ENCODE measurements around the gene SARM1.
"Not testable (repeated sequence)": the region's sequence is repeated elsewhere in the genome, so short reads cannot be mapped to it uniquely, and the experiment has no call there.

SARM1 gene

DNA sequence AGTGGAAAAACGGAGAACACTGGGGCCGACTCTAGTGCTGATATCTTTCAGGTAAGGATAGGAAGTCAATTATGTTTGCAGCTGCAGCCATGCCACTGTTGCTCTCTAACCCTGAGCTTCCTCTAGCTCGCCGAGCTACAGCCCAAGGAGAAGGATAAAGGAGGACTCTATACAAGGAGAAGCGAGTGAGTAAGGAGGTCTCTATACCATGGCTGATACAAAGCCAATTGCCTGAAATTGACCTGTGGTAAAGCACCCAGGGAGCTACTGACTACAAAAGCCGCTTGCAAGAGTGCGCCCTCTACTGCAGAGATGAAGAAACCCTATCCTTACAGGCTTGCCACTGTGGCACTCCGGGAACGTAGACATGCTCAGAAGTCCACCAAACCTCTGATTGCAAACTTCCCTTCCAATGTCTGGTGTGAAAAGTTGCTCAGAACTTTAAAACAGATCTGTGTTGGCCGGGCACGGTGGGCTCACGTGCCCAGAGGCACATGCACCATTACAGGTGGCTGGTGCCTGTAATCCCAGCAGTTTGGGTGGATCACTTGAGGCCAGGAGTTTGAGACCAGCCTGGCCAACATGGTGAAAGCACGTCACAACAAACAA is 45.3 kb downstream of the SARM1 start:
- intact Hi-C loops (cut with micrococcal nuclease): loop anchor here (5.0 kb wide), 1 partner anchor 35 kb away; no protein-coding TSS in a partner anchor
- Mint-ChIP-seq H3K27ac (no peak overlapping the region), H3K9me3 (no peaks in the 10 kb centered on the region), H3K4me1 (ENCODE audit: low read depth) (peaks cover 8% of the 10 kb centered on the region), H3K4me3 (no peak overlapping the region), H3K36me3 (ENCODE audit: low read depth) (no peaks in the 10 kb centered on the region), H3K27me3 (peaks cover 14% of the 10 kb centered on the region)

GRCh38 chr17:28421787-28422305 is 50.4 kb downstream of the SARM1 start:
- H3K27ac Mint-ChIP-seq: no peak overlapping the region
- intact Hi-C loops (cut with micrococcal nuclease): no loop called here

DNA sequence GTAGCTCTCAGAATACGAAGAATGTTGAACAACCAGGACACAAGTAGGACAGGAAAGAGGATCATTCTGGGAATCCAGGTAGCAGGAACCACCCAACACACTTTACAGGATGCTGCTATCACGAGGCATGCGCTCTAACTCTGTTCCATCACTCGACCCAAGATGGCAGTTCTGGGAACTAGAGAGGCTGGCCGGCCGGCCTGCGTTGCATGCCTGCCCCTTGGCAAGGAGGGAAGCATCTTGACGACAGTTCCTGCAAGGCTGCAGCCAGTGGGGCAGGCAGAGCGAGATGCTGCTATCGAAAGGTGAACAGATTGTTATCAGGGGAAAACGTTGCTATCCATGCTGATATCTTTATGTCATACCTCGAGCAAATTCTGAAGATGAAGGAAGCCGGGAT is 53.7 kb downstream of the SARM1 start:
- intact Hi-C loops (cut with micrococcal nuclease): no loop called here
- H3K4me3 Mint-ChIP-seq: no peak overlapping the region
- H3K27me3 Mint-ChIP-seq: peaks cover 3% of the 10 kb centered on the region
- no peaks in the 10 kb centered on the region for H3K36me3 Mint-ChIP-seq (ENCODE audit: low read depth)
- no peak overlapping the region for H3K27ac Mint-ChIP-seq
- H3K4me1 Mint-ChIP-seq (ENCODE audit: low read depth): no peaks in the 10 kb centered on the region
- H3K9me3 Mint-ChIP-seq: no peaks in the 10 kb centered on the region

More at GRCh38 chr17:28421787-28422305, 50.4 kb downstream of the SARM1 start:
- Mint-ChIP-seq H3K9me3 (no peaks in the 10 kb centered on the region), H3K4me3 (no peak overlapping the region), H3K36me3 (ENCODE audit: low read depth) (no peaks in the 10 kb centered on the region), H3K27me3 (peaks cover 4% of the 10 kb centered on the region), H3K4me1 (ENCODE audit: low read depth) (peaks cover 4% of the 10 kb centered on the region)

DNA sequence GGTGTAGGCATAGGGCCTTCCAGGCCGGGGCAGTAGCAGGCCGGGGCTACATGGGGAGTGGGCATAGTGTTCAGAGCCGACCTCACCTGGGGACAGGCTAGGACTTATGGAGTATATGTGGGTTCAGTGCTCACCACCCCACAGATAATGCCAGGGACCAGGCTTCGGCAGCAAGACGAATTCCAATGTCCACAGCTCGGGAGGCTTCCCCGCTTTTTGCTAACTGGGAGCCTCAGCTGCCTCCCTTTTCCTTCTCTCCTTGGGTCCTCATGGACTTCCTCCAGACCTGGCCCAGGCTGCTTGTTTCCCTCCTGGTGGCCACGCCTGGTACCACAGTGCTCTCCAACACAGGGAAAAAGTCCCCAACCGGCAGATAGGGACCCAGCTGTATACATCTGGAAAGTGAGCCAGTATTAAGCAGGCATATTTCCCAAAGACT is 54.6 kb downstream of the SARM1 start:
- Mint-ChIP-seq H3K27ac (no peak overlapping the region), H3K9me3 (no peaks in the 10 kb centered on the region), H3K4me3 (no peak overlapping the region), H3K36me3 (ENCODE audit: low read depth) (no peaks in the 10 kb centered on the region), H3K4me1 (ENCODE audit: low read depth) (no peaks in the 10 kb centered on the region), H3K27me3 (no peaks in the 10 kb centered on the region)
- intact Hi-C loops (cut with micrococcal nuclease): no loop called here

DNA sequence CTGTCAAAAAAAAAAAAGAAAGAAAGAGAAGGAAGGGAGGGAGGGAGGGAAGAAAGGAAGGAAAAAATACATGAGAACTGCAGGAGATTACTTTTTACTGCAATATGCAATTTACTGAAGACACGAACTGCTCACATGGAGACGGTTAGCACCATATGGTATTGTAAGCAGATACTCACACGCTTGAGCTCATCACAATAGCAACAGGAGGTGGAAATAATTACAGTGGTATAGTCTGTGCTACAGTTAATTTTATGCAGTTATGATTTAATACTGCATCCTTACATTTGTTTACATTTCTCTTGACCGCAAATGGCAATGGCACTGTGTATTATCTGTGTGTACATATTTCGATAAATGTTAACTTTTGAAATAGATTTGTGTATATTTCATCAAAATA is 55.9 kb downstream of the SARM1 start:
- no peak overlapping the region for H3K27ac Mint-ChIP-seq
- peaks cover 3% of the 10 kb centered on the region for H3K27me3 Mint-ChIP-seq

DNA sequence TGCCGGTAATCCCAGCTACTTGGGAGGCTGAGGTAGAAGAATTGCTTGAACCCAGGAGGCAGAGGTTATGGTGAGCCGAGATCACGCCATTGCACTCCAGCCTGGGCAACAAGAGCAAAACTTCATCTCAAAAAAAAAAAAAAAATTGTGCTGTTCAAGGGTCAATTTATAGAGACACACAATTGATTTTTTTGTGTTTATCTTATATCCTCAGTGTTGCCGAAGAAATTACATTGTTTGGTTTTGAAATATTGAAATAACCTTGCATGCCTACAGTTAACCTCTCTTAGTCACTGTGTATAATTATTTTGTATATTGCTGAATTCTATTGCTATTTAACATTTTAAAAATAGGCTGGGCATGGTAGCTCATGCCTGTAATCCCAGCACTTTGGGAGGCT is 56.5 kb downstream of the SARM1 start:
- H3K9me3 Mint-ChIP-seq; H3K36me3 Mint-ChIP-seq (ENCODE audit: low read depth); H3K4me3 Mint-ChIP-seq; H3K27me3 Mint-ChIP-seq; H3K4me1 Mint-ChIP-seq (ENCODE audit: low read depth); H3K27ac Mint-ChIP-seq; intact Hi-C loops (cut with micrococcal nuclease): not testable (repeated sequence)

More for the DNA sequence above, 55.9 kb downstream of the SARM1 start:
- no peaks in the 10 kb centered on the region for H3K4me1 Mint-ChIP-seq (ENCODE audit: low read depth)
- intact Hi-C loops (cut with micrococcal nuclease): no loop called here
- no peaks in the 10 kb centered on the region for H3K9me3 Mint-ChIP-seq
- no peaks in the 10 kb centered on the region for H3K36me3 Mint-ChIP-seq (ENCODE audit: low read depth)
- no peak overlapping the region for H3K4me3 Mint-ChIP-seq

DNA sequence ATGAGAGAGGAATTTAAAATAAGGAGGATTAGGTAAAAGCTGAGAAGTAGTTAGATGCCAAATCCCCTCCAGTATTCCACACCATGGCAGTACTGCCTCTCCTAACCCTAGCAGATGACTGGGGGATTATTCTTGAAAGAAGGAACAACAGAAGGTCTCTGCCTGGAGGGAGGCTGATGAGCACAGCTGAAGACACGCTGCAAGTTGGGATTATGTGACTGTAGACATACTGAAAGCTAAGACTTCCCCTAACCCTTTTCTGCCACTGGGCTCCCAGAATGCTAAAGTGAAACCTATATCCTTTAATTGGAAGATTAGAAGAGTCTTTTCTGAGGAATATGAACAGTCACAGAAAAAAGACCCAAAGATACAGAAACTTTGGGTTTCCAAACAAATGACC is 62.2 kb downstream of the SARM1 start:
- Mint-ChIP-seq H3K36me3 (ENCODE audit: low read depth) (no peaks in the 10 kb centered on the region), H3K4me3 (no peak overlapping the region), H3K9me3 (no peaks in the 10 kb centered on the region), H3K4me1 (ENCODE audit: low read depth) (peaks cover 11% of the 10 kb centered on the region), H3K27me3 (peaks cover 9% of the 10 kb centered on the region), H3K27ac (no peak overlapping the region)
- intact Hi-C loops (cut with micrococcal nuclease): no loop called here

GRCh38 chr17:28434326-28434725 is 62.8 kb downstream of the SARM1 start:
- H3K4me3 Mint-ChIP-seq; H3K36me3 Mint-ChIP-seq (ENCODE audit: low read depth); intact Hi-C loops (cut with micrococcal nuclease); H3K9me3 Mint-ChIP-seq; H3K27ac Mint-ChIP-seq; H3K27me3 Mint-ChIP-seq: not testable (repeated sequence)
- H3K4me1 Mint-ChIP-seq (ENCODE audit: low read depth): peaks cover 11% of the 10 kb centered on the region

DNA sequence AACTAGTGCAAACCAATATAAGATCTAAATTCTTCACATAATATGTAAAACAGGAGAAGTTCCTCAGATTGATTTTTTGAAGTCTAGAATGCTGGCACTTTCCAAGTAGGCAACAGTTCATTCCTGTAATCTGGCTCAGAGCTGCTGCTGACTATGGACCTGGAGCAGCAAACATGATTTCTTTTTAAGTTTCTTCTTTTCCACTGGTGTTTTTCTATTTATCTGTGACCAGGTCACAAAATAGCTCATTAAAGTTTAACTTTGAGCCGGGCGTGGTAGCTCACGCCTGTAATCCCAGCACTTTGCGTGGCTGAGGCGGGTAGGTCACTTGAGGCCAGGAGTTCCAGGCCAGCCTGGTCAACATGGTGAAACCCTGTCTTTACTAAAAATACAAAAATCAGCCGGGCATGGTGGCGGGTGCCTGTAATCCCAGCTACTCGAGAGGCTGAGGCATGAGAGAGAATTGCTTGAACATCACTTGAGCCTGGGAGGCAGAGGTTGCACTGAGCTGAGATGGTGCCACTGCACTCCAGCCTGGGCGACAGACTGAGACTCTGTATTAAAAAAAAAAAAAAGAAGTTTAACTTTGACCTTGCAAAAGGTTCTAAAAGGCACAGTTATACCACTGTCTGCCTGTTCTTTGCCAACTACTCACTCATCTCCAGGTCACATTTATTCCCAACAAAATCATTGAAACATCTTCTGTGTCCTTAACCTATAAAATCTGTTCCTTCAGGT is 72.6 kb downstream of the SARM1 start:
- Mint-ChIP-seq H3K4me3 (no peak overlapping the region), H3K4me1 (ENCODE audit: low read depth) (peaks cover 5% of the 10 kb centered on the region), H3K27ac (no peak overlapping the region), H3K36me3 (ENCODE audit: low read depth) (no peaks in the 10 kb centered on the region), H3K27me3 (no peaks in the 10 kb centered on the region), H3K9me3 (no peaks in the 10 kb centered on the region)
- intact Hi-C loops (cut with micrococcal nuclease): no loop called here

- H3K4me1 Mint-ChIP-seq (ENCODE audit: low read depth): peaks cover 9% of the 10 kb centered on the region
- no peaks in the 10 kb centered on the region for H3K36me3 Mint-ChIP-seq (ENCODE audit: low read depth)
- no peak overlapping the region for H3K4me3 Mint-ChIP-seq
- intact Hi-C loops (cut with micrococcal nuclease): no loop called here
- H3K27me3 Mint-ChIP-seq: no peaks in the 10 kb centered on the region
- no peak overlapping the region for H3K27ac Mint-ChIP-seq
- H3K9me3 Mint-ChIP-seq: no peaks in the 10 kb centered on the region
These were observed 75.4 kb downstream of the SARM1 start for GRCh38 chr17:28446716-28447395.

DNA sequence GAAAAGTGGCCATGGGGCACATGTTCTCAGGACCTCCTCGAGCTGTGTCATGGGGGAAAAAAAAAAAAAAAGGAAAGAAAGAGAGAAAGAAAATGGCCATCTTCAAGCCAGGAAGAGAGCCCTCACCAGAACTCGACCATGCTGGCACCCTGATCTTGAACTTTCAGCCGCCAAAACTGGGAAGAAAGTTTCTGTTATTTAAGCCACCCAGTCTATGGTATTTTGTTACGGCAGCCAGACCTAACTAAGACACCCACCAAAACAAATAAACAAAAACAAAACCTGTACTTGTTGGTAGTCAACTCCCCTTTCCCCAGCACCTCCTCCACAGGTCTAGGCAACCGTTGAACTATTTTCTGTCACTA is 75.9 kb downstream of the SARM1 start:
- peaks cover 9% of the 10 kb centered on the region for H3K4me1 Mint-ChIP-seq (ENCODE audit: low read depth)
- H3K4me3 Mint-ChIP-seq: no peak overlapping the region
- intact Hi-C loops (cut with micrococcal nuclease): no loop called here
- no peak overlapping the region for H3K27ac Mint-ChIP-seq
- no peaks in the 10 kb centered on the region for H3K36me3 Mint-ChIP-seq (ENCODE audit: low read depth)
- no peaks in the 10 kb centered on the region for H3K9me3 Mint-ChIP-seq
- H3K27me3 Mint-ChIP-seq: no peaks in the 10 kb centered on the region

GRCh38 chr17:28449859-28450258 is 78.4 kb downstream of the SARM1 start:
- no peak overlapping the region for H3K27ac Mint-ChIP-seq
- H3K4me1 Mint-ChIP-seq (ENCODE audit: low read depth): peaks cover 9% of the 10 kb centered on the region
- intact Hi-C loops (cut with micrococcal nuclease): no loop called here
- no peaks in the 10 kb centered on the region for H3K36me3 Mint-ChIP-seq (ENCODE audit: low read depth)
- H3K9me3 Mint-ChIP-seq: no peaks in the 10 kb centered on the region
- H3K4me3 Mint-ChIP-seq: no peak overlapping the region
- H3K27me3 Mint-ChIP-seq: no peaks in the 10 kb centered on the region
